Activated B cell treated with CpG ODN at 0.5 μM for 24 hours (primary cell): ENCODE measurements around the gene EXPH5. TPM values are rescaled to one million over a fixed set of nuclear protein-coding genes. Genes with fewer than 3 reads are reported as not detected.

Experiments
- ATAC-seq: fragments of 200-7000 bp; cut with Tn5 transposase; one replicate; pipeline ENCODE4 v1.10.0; 2021; ENCODE audit warnings: low read depth, mild to moderate bottlenecking, moderate library complexity
- CTCF ChIA-PET: fragments of 350-600 bp; sonication (Branson Sonifier 250); formaldehyde crosslinking; loops from one replicate; lab custom pipeline; 2021; ENCODE audit warnings: antibody characterized with exemption; lab: Charles Lee
- POLR2A ChIA-PET: fragments of 350-600 bp; sonication (Branson Sonifier 250); formaldehyde crosslinking; loops from one replicate; lab custom pipeline; 2021; ENCODE audit warnings: antibody characterized with exemption; lab: Charles Lee
- DNase-seq: peaks from one replicate; pipeline ENCODE4 v3.0.0; 2022
- H3K27ac Mint-ChIP-seq: one replicate; pipeline ENCODE4 v1.8.0; 2020; ENCODE audit warnings: mixed read lengths
- H3K27me3 Mint-ChIP-seq: one replicate; pipeline ENCODE4 v1.8.0; 2021; ENCODE audit warnings: mixed read lengths
- H3K36me3 Mint-ChIP-seq: one replicate; pipeline ENCODE4 v1.8.0; 2021; ENCODE audit warnings: low read depth, mixed read lengths
- H3K4me1 Mint-ChIP-seq: one replicate; pipeline ENCODE4 v1.8.0; 2021; ENCODE audit warnings: mixed read lengths
- H3K4me3 Mint-ChIP-seq: one replicate; pipeline ENCODE4 v1.8.0; 2020; ENCODE audit warnings: mild to moderate bottlenecking, mixed read lengths
- H3K9me3 Mint-ChIP-seq: one replicate; pipeline ENCODE4 v1.8.0; 2020; ENCODE audit warnings: mixed read lengths
- CTCF ChIP-seq: fragments of 200-600 bp; IDR thresholded peaks from one replicate; pipeline ENCODE4 v1.8.0; 2022; ENCODE audit warnings: antibody characterized with exemption, mild to moderate bottlenecking
- intact Hi-C: fragments of 100-400 bp; cut with micrococcal nuclease; formaldehyde crosslinking; loops from one replicate; pipeline ENCODE4 v1.15.1; 2024
- total RNA-seq: library from RNA; stranded (reverse); gene quantifications from 2 replicates; pipeline ENCODE4 v1.2.3, GENCODE V29; 2022

EXPH5 gene
- total RNA-seq, 1 donor from 2014 or later, result 0.29 TPM

GRCh38 chr11:108541531-108541930 is 52.0 kb downstream of the EXPH5 start:
- H3K4me3 Mint-ChIP-seq, result no peak overlapping the region
- DNase-seq (no peak), ATAC-seq (no peak)
- intact Hi-C loops, result no loop called here
- peaks cover 1% of the 10 kb centered on the region for H3K27me3 Mint-ChIP-seq
- H3K36me3 Mint-ChIP-seq, result no peaks in the 10 kb centered on the region
- ChIA-PET POLR2A (no interaction called here), CTCF (no interaction called here)
- H3K9me3 Mint-ChIP-seq, result no peaks in the 10 kb centered on the region
- H3K27ac Mint-ChIP-seq, result no peak overlapping the region
- H3K4me1 Mint-ChIP-seq, result no peaks in the 10 kb centered on the region
- no peak for TF ChIP-seq CTCF

- intact Hi-C loops, result no loop called here
- H3K27ac Mint-ChIP-seq, result no peak overlapping the region
- no peak for TF ChIP-seq CTCF
- POLR2A ChIA-PET, result no interaction called here
- no peak for DNase-seq
- H3K36me3 Mint-ChIP-seq, result no peaks in the 10 kb centered on the region
- peaks cover 3% of the 10 kb centered on the region for H3K27me3 Mint-ChIP-seq
- H3K4me1 Mint-ChIP-seq, result no peaks in the 10 kb centered on the region
- ATAC-seq, result no peak
- H3K4me3 Mint-ChIP-seq, result no peak overlapping the region
- H3K9me3 Mint-ChIP-seq, result no peaks in the 10 kb centered on the region
- CTCF ChIA-PET, result no interaction called here
Measured at GRCh38 chr11:108538502-108538901, 55.1 kb downstream of the EXPH5 start.

GRCh38 chr11:108538022-108538424 is 55.5 kb downstream of the EXPH5 start:
- no peaks in the 10 kb centered on the region for H3K4me1 Mint-ChIP-seq
- no peak for DNase-seq
- TF ChIP-seq CTCF, result no peak
- no peak overlapping the region for H3K27ac Mint-ChIP-seq
- ChIA-PET CTCF (no interaction called here), POLR2A (no interaction called here)
- no peak overlapping the region for H3K4me3 Mint-ChIP-seq
- H3K27me3 Mint-ChIP-seq, result peaks cover 3% of the 10 kb centered on the region
- no peaks in the 10 kb centered on the region for H3K9me3 Mint-ChIP-seq
- no peaks in the 10 kb centered on the region for H3K36me3 Mint-ChIP-seq
- ATAC-seq, result no peak
- intact Hi-C loops, result no loop called here

- H3K4me1 Mint-ChIP-seq, result no peaks in the 10 kb centered on the region
- ChIA-PET CTCF (no interaction called here), POLR2A (no interaction called here)
- no peak for TF ChIP-seq CTCF
- no peak for DNase-seq
- H3K4me3 Mint-ChIP-seq, result no peak overlapping the region
- H3K27me3 Mint-ChIP-seq, result peaks cover 3% of the 10 kb centered on the region
- no peaks in the 10 kb centered on the region for H3K36me3 Mint-ChIP-seq
- no peak overlapping the region for H3K27ac Mint-ChIP-seq
- ATAC-seq, result no peak
- intact Hi-C loops, result no loop called here
- H3K9me3 Mint-ChIP-seq, result no peaks in the 10 kb centered on the region
Measured at GRCh38 chr11:108536783-108537182, 56.8 kb downstream of the EXPH5 start.

DNA sequence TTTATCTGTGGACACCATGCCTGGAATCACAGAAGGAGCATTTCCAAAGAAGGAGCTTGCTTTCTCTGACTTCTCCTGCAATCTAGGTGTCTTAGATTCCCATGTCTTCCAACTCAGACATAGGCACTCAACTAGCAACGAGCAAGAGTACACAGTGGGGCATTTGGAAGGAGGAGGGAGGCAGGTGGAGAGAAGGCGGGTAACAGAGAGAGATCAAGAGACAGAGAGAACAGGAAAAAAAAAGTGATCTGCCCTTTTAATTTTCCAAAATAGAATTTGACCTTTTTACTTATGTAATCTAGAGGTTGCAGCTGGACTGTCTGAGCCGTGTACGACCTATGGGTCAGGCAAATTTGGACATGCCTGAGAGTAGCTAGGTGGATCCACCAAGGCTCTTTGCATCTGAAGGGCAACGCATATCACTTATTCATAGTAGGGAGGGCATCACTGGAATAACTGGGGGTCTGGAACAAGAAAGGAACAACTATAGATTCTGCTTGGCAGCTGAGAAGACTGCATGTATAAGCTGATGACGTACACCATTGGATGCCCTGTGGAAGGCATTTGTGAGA is 58.1 kb downstream of the EXPH5 start:
- H3K4me1 Mint-ChIP-seq, result no peaks in the 10 kb centered on the region
- no peak overlapping the region for H3K4me3 Mint-ChIP-seq
- H3K27ac Mint-ChIP-seq, result no peak overlapping the region
- no peaks in the 10 kb centered on the region for H3K36me3 Mint-ChIP-seq
- POLR2A ChIA-PET, result no interaction called here
- no peak for DNase-seq
- peaks cover 3% of the 10 kb centered on the region for H3K27me3 Mint-ChIP-seq
- no peak for ATAC-seq
- CTCF ChIA-PET, result no interaction called here
- no peaks in the 10 kb centered on the region for H3K9me3 Mint-ChIP-seq
- intact Hi-C loops, result no loop called here
- no peak for TF ChIP-seq CTCF
